Tibial nerve (tissue), 4 donors: ENCODE results near the gene NLRP1. TPM values are rescaled to one million over a fixed set of nuclear protein-coding genes. Genes with fewer than 3 reads are reported as not detected.
A peak's percentile ranks its signal among the peaks of the same experiment; 100 is the strongest.

ENCODE experiments used
- DNase-seq, 2 donors: peaks; one replicate each; pipeline ENCODE4 v3.0.0-alpha.2; 2019; ENCODE audit warnings: low spot score in 2 of 2
- H3K27ac ChIP-seq, 4 donors: fragments of 200-600 bp; sonication (generic) in 3 of 4; one replicate each; pipeline ENCODE4 v1.5.1; 2017 to 2019; ENCODE audit warnings: mild to moderate bottlenecking in 1 of 4
- H3K27me3 ChIP-seq, 2 donors: fragments of 200-600 bp; sonication (generic) in 1 of 2; one replicate each; pipeline versions ENCODE4 v1.5.1 to v1.6.0; 2017 to 2019
- H3K36me3 ChIP-seq, 3 donors: fragments of 200-600 bp; sonication (generic); one replicate each; pipeline ENCODE4 v1.5.1; 2018 to 2019
- H3K4me1 ChIP-seq, 4 donors: fragments of 200-600 bp; sonication (generic) in 3 of 4; one replicate each; pipeline ENCODE4 v1.5.1; 2017 to 2019
- H3K4me3 ChIP-seq, 4 donors: fragments of 200-600 bp; sonication (generic) in 3 of 4; one replicate each; pipeline ENCODE4 v1.5.1; 2017 to 2019; ENCODE audit warnings: mild to moderate bottlenecking in 1 of 4, moderate library complexity in 1 of 4
- H3K9me3 ChIP-seq, 4 donors: fragments of 200-600 bp; sonication (generic) in 3 of 4; one replicate each; pipeline ENCODE4 v1.5.1; 2017 to 2019
- EP300 ChIP-seq, 2 donors: sonication (generic); formaldehyde crosslinking; IDR thresholded peaks; one replicate each; pipeline ENCODE4 v1.6.1; 2017; ENCODE audit warnings: antibody characterized with exemption in 2 of 2, mild to moderate bottlenecking in 1 of 2
- POLR2A ChIP-seq, 2 donors: fragments of 450-650 bp; IDR thresholded peaks; one replicate each; pipeline ENCODE4 v1.6.1; 2017; ENCODE audit warnings: antibody characterized with exemption in 2 of 2, mild to moderate bottlenecking in 2 of 2, moderate library complexity in 2 of 2
- WGBS, 2 donors: methylation state at CpG; one replicate each; pipeline ENCODE4 v1.1.5; 2018; 5-methylcytosine and 5-hydroxymethylcytosine counted together
- total RNA-seq, 4 donors: library from RNA; depleted of rRNA; stranded (reverse); fragments of >200 nt; gene quantifications; one replicate each; pipeline ENCODE4 v1.1.0, GENCODE V29; 2016
- TF ChIP-seq, protein P1 (sequence below), 5 experiments: fragments of 200-600 bp in 3 of 5; fragments of 450-650 bp in 2 of 5; sonication (generic) in 3 of 5; IDR thresholded peaks; one replicate each; pipeline ENCODE4 v1.5.1; 2016 to 2019; ENCODE audit warnings: antibody characterized with exemption in 5 of 5, mild to moderate bottlenecking in 3 of 5, moderate library complexity in 2 of 5

The NLRP1 gene
- total RNA-seq, 4 donors from 2014 or later, result 33.0 to 52.4 (median 36.6) TPM

DNA sequence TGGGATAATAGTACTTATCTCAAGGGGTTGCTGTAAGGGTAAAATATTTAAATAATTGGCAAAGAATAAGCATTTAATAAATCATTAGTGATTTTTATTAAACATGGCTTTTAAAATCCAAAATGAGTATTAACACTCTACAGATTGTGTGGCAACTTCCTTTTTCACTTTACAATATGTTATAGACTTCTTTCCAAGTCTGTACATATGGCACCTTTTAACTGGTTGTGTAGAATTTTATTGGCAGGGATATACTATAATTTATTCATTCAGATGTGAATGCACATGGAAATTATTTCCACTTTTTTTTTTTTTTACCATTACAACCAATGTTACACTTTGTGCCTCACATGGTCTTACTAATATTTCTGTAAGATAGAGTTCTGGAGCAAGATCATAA, 15.7 kb upstream of the NLRP1 start:
- Histone ChIP-seq H3K27ac (no peak overlapping the region), H3K36me3 (no peaks in the 10 kb centered on the region), H3K4me1 (no peaks in the 10 kb centered on the region), H3K9me3 (peaks cover 0 to under 1% (median 0%) of the 10 kb centered on the region in 4 donors), H3K4me3 (no peak overlapping the region), H3K27me3 (peaks cover 0 to 44% of the 10 kb centered on the region in 2 donors)
- TF ChIP-seq, protein P1, sequence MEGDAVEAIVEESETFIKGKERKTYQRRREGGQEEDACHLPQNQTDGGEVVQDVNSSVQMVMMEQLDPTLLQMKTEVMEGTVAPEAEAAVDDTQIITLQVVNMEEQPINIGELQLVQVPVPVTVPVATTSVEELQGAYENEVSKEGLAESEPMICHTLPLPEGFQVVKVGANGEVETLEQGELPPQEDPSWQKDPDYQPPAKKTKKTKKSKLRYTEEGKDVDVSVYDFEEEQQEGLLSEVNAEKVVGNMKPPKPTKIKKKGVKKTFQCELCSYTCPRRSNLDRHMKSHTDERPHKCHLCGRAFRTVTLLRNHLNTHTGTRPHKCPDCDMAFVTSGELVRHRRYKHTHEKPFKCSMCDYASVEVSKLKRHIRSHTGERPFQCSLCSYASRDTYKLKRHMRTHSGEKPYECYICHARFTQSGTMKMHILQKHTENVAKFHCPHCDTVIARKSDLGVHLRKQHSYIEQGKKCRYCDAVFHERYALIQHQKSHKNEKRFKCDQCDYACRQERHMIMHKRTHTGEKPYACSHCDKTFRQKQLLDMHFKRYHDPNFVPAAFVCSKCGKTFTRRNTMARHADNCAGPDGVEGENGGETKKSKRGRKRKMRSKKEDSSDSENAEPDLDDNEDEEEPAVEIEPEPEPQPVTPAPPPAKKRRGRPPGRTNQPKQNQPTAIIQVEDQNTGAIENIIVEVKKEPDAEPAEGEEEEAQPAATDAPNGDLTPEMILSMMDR (IDR thresholded peaks at IDR 0.05), result no peak
- no peak for TF ChIP-seq EP300 (IDR thresholded peaks at IDR 0.05)
- TF ChIP-seq POLR2A (IDR thresholded peaks at IDR 0.05), result no peak
- no peak for DNase-seq

GRCh38 chr17:5598457-5598856, 14.1 kb upstream of the NLRP1 start:
- 49 to 51% methylated on average over 6 of the region's 6 CpGs for WGBS, 2 donors
- Histone ChIP-seq H3K4me1 (no peaks in the 10 kb centered on the region), H3K36me3 (no peaks in the 10 kb centered on the region), H3K27ac (no peak overlapping the region), H3K4me3 (no peak overlapping the region), H3K9me3 (no peaks in the 10 kb centered on the region), H3K27me3 (peaks cover 0 to 42% of the 10 kb centered on the region in 2 donors)
- no peak for TF ChIP-seq POLR2A (IDR thresholded peaks at IDR 0.05)
- no peak for TF ChIP-seq EP300 (IDR thresholded peaks at IDR 0.05)
- TF ChIP-seq, protein P1 (IDR thresholded peaks at IDR 0.05), result no peak
- no peak for DNase-seq

GRCh38 chr17:5596421-5596820, 12.1 kb upstream of the NLRP1 start:
- TF ChIP-seq POLR2A (IDR thresholded peaks at IDR 0.05), result no peak
- no peak for TF ChIP-seq EP300 (IDR thresholded peaks at IDR 0.05)
- TF ChIP-seq, protein P1 (IDR thresholded peaks at IDR 0.05), result no peak
- Histone ChIP-seq H3K27me3 (peaks cover 0 to 41% of the 10 kb centered on the region in 2 donors), H3K4me1 (no peaks in the 10 kb centered on the region), H3K4me3 (no peak overlapping the region), H3K36me3 (no peaks in the 10 kb centered on the region), H3K27ac (no peak overlapping the region), H3K9me3 (no peaks in the 10 kb centered on the region)
- 78 to 82% methylated on average over 2 of the region's 2 CpGs for WGBS, 2 donors
- no peak for DNase-seq

DNA sequence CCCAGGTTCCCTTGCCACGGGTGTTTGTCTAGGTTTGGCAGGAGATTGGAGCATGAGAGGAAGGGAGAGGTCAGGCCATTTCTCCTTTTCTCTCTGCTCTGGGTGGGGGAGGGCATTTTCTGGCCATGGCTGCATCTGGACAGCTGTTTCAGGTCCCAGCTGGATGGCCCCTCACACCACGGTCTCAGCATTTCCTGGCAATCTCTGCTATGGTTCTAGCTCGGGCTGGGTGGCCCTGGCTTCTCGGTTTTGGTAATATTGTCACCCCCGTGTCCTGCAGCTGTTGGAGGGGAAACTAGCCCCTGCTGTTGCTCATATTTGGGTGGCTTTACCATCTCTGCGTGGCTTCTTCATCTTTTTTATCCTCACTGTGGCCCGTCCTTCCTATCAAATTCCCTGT, 11.5 kb upstream of the NLRP1 start:
- DNase-seq, result no peak
- Histone ChIP-seq H3K27ac (no peak overlapping the region), H3K4me3 (no peak overlapping the region), H3K9me3 (no peaks in the 10 kb centered on the region), H3K27me3 (peaks cover 0 to 41% of the 10 kb centered on the region in 2 donors), H3K36me3 (no peaks in the 10 kb centered on the region), H3K4me1 (no peaks in the 10 kb centered on the region)
- TF ChIP-seq POLR2A (IDR thresholded peaks at IDR 0.05), result no peak
- no peak for TF ChIP-seq EP300 (IDR thresholded peaks at IDR 0.05)
- TF ChIP-seq, protein P1 (IDR thresholded peaks at IDR 0.05), result no peak
- 57 to 68% methylated on average over 7 of the region's 7 CpGs for WGBS, 2 donors

DNA sequence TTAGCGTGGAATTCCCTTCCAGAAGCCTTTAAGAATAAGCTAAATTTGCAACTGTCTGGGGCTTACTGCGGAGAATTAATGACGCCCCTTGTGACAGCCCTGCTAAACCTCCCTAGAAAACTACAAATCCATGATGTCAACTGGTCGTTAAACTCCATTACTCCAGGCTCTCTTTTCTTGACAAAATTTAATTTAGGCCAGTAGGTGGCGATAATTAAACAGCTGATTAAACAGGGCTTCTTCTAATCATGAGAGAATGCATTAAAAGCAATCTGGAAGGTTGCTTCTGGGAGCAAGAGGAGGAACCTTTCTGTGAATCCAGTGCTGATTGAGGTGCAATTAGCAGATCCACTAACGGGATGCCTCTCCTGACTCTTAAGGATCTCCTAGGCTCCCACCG, 8.1 kb upstream of the NLRP1 start:
- Histone ChIP-seq H3K4me1 (no peaks in the 10 kb centered on the region), H3K4me3 (no peak overlapping the region), H3K27me3 (peaks cover 0 to 19% of the 10 kb centered on the region in 2 donors), H3K36me3 (no peaks in the 10 kb centered on the region), H3K9me3 (no peaks in the 10 kb centered on the region), H3K27ac (no peak overlapping the region)
- TF ChIP-seq, protein P1 (IDR thresholded peaks at IDR 0.05), result peak in 4 of 5 experiments; percentile 31 to 54 (median 42)
- no peak for TF ChIP-seq EP300 (IDR thresholded peaks at IDR 0.05)
- WGBS, 2 donors, result 13 to 19% methylated on average over 7 of the region's 7 CpGs
- no peak for DNase-seq
